ENCODE measurements around the gene COX7B2.

The COX7B2 gene

GRCh38 chr4:46894826-46895225, 14.2 kb downstream of the COX7B2 start:
- Histone ChIP-seq H3K36me3 (ENCODE audit: control insufficient read depth, insufficient read depth, low read length) (no peaks in the 10 kb centered on the region), H3K27ac (ENCODE audit: low read length) (no peak overlapping the region), H3K4me3 (ENCODE audit: low read length) (no peak overlapping the region), H3K4me1 (ENCODE audit: control insufficient read depth, insufficient read depth, low read length) (no peaks in the 10 kb centered on the region), H3K27me3 (ENCODE audit: control insufficient read depth, insufficient read depth, low read length) (no peaks in the 10 kb centered on the region), H3K9me3 (ENCODE audit: control insufficient read depth, insufficient read depth, low read length) (no peaks in the 10 kb centered on the region; the same call in 1 of the 2 replicates)
- DNase-seq (ENCODE audit: low read depth, low spot score): no peak
- WGBS (ENCODE audit: insufficient coverage, insufficient read length): no CpG with 5 or more reads among the region's 5 CpGs

DNA sequence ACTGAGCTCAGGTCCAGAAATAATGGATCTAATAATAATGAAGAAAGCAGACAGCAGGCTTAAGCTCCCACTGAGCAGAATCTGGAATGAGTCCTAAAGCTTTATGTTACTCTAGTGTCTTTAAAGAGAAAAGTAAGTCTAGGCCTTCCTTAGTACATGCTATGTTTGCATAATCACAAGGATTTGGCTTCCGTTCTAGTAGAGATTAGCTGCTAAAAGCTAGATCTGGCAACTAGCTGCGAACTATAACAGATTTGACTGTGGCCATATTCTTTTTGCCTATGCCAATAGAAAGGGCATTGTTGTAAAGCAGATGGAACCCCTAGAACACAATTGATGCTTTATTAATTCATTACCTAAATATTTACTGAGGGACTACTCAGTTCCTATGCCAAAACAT, 19.0 kb downstream of the COX7B2 start:
- no peak overlapping the region for H3K27ac ChIP-seq (ENCODE audit: low read length)
- no peak for DNase-seq (ENCODE audit: low read depth, low spot score)
- H3K36me3 ChIP-seq (ENCODE audit: control insufficient read depth, insufficient read depth, low read length): no peaks in the 10 kb centered on the region
- no peak overlapping the region for H3K4me3 ChIP-seq (ENCODE audit: low read length)
- WGBS (ENCODE audit: insufficient coverage, insufficient read length): no CpG with 5 or more reads among the region's 2 CpGs
- no peaks in the 10 kb centered on the region for H3K9me3 ChIP-seq (ENCODE audit: control insufficient read depth, insufficient read depth, low read length)
- no peaks in the 10 kb centered on the region for H3K27me3 ChIP-seq (ENCODE audit: control insufficient read depth, insufficient read depth, low read length)
- no peaks in the 10 kb centered on the region for H3K4me1 ChIP-seq (ENCODE audit: control insufficient read depth, insufficient read depth, low read length)

- DNase-seq (ENCODE audit: low read depth, low spot score): no peak
- H3K4me1 ChIP-seq (ENCODE audit: control insufficient read depth, insufficient read depth, low read length): no peaks in the 10 kb centered on the region
- H3K4me3 ChIP-seq (ENCODE audit: low read length): no peak overlapping the region
- H3K27me3 ChIP-seq (ENCODE audit: control insufficient read depth, insufficient read depth, low read length): no peaks in the 10 kb centered on the region
- H3K36me3 ChIP-seq (ENCODE audit: control insufficient read depth, insufficient read depth, low read length): no peaks in the 10 kb centered on the region
- no peaks in the 10 kb centered on the region for H3K9me3 ChIP-seq (ENCODE audit: control insufficient read depth, insufficient read depth, low read length)
- H3K27ac ChIP-seq (ENCODE audit: low read length): no peak overlapping the region
- WGBS (ENCODE audit: insufficient coverage, insufficient read length): no CpG with 5 or more reads among the region's 2 CpGs
Observed at GRCh38 chr4:46889410-46889809, 19.6 kb downstream of the COX7B2 start.

DNA sequence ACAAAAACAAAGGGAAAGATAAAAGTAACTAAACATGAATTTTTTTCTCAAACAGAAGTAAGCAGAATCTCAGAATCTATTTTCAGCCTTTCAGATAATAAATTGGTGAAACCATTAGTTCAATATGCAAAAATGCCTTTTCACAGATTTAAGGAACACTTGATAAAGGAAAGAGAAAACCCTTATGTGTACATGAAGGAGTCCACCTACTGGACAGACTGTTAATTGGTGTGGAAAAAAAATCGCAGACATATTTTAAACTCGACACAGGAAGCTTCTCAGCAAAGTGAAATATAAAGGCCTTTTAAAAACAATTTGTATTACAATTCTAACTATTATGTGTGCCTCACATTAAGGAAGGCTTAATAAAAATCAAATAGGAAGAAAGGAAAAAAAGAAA, 22.3 kb downstream of the COX7B2 start:
- WGBS (ENCODE audit: insufficient coverage, insufficient read length): no CpG with 5 or more reads among the region's 2 CpGs
- H3K9me3 ChIP-seq (ENCODE audit: control insufficient read depth, insufficient read depth, low read length): no peaks in the 10 kb centered on the region
- no peak for DNase-seq (ENCODE audit: low read depth, low spot score)
- no peak overlapping the region for H3K27ac ChIP-seq (ENCODE audit: low read length)
- H3K4me1 ChIP-seq (ENCODE audit: control insufficient read depth, insufficient read depth, low read length): no peaks in the 10 kb centered on the region
- H3K36me3 ChIP-seq (ENCODE audit: control insufficient read depth, insufficient read depth, low read length): no peaks in the 10 kb centered on the region
- H3K27me3 ChIP-seq (ENCODE audit: control insufficient read depth, insufficient read depth, low read length): no peaks in the 10 kb centered on the region
- H3K4me3 ChIP-seq (ENCODE audit: low read length): no peak overlapping the region

- H3K4me3 ChIP-seq (ENCODE audit: low read length): no peak overlapping the region
- no peak overlapping the region for H3K27ac ChIP-seq (ENCODE audit: low read length)
- no peaks in the 10 kb centered on the region for H3K4me1 ChIP-seq (ENCODE audit: control insufficient read depth, insufficient read depth, low read length)
- no peak for DNase-seq (ENCODE audit: low read depth, low spot score)
- H3K9me3 ChIP-seq (ENCODE audit: control insufficient read depth, insufficient read depth, low read length): no peaks in the 10 kb centered on the region
- no CpG with 5 or more reads among the region's 3 CpGs for WGBS (ENCODE audit: insufficient coverage, insufficient read length)
- no peaks in the 10 kb centered on the region for H3K36me3 ChIP-seq (ENCODE audit: control insufficient read depth, insufficient read depth, low read length)
- no peaks in the 10 kb centered on the region for H3K27me3 ChIP-seq (ENCODE audit: control insufficient read depth, insufficient read depth, low read length)
Observed at GRCh38 chr4:46878641-46879040, 30.4 kb downstream of the COX7B2 start.

DNA sequence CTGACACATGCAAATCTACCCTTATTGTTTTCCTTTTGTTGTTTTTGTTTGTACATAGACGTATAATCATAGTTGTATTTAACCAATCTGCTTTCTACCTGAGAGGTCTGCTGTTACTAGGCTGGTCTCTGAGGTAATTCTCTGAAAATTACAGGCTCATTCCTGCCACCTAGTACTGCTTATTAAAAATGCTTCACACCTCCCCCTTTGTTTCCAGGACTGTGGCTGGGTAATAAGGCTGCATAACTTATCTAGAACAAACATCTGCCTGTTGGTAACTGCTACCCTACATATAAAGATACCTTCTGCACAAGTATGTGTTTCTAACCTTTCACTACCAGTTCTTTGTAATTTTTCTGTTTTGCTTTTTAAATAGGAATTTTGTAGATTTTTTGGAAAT, 34.2 kb downstream of the COX7B2 start:
- Histone ChIP-seq H3K36me3 (ENCODE audit: control insufficient read depth, insufficient read depth, low read length) (no peaks in the 10 kb centered on the region), H3K9me3 (ENCODE audit: control insufficient read depth, insufficient read depth, low read length) (no peaks in the 10 kb centered on the region), H3K4me1 (ENCODE audit: control insufficient read depth, insufficient read depth, low read length) (no peaks in the 10 kb centered on the region), H3K27ac (ENCODE audit: low read length) (no peak overlapping the region), H3K4me3 (ENCODE audit: low read length) (no peak overlapping the region), H3K27me3 (ENCODE audit: control insufficient read depth, insufficient read depth, low read length) (no peaks in the 10 kb centered on the region)
- whole genome bisulfite sequencing (ENCODE audit: insufficient coverage, insufficient read length): no CpG with 5 or more reads among the region's 1 CpG
- no peak for DNase-seq (ENCODE audit: low read depth, low spot score)

DNA sequence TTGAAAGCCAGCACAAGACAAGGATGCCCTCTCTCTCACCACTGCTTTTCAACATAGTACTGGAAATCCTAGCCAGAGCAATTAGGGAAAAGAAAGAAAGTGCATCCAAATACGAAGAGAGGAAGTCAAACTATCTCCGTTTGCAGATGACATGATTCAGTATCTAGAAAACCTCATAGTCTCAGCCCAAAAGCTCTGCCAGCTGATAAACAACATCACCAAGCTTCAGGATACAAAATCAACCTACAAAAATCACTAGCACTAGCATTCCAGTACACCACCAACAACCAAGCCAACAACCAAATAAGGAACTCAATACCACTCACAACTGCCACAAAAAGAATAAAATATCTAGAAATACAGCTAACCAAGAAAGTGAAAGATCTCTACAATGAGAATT, 38.6 kb downstream of the COX7B2 start:
- Histone ChIP-seq H3K36me3 (ENCODE audit: control insufficient read depth, insufficient read depth, low read length) (no peaks in the 10 kb centered on the region), H3K4me3 (ENCODE audit: low read length) (no peak overlapping the region), H3K4me1 (ENCODE audit: control insufficient read depth, insufficient read depth, low read length) (no peaks in the 10 kb centered on the region), H3K27me3 (ENCODE audit: control insufficient read depth, insufficient read depth, low read length) (no peaks in the 10 kb centered on the region), H3K9me3 (ENCODE audit: control insufficient read depth, insufficient read depth, low read length) (no peaks in the 10 kb centered on the region; the same call in 1 of the 2 replicates), H3K27ac (ENCODE audit: low read length) (no peak overlapping the region)
- no peak for DNase-seq (ENCODE audit: low read depth, low spot score)
- WGBS (ENCODE audit: insufficient coverage, insufficient read length): no CpG with 5 or more reads among the region's 2 CpGs

GRCh38 chr4:46856333-46856732, 52.7 kb downstream of the COX7B2 start:
- DNase-seq (ENCODE audit: low read depth, low spot score): no peak
- H3K4me1 ChIP-seq (ENCODE audit: control insufficient read depth, insufficient read depth, low read length): no peaks in the 10 kb centered on the region
- H3K27me3 ChIP-seq (ENCODE audit: control insufficient read depth, insufficient read depth, low read length): no peaks in the 10 kb centered on the region
- no peak overlapping the region for H3K27ac ChIP-seq (ENCODE audit: low read length)
- H3K36me3 ChIP-seq (ENCODE audit: control insufficient read depth, insufficient read depth, low read length): no peaks in the 10 kb centered on the region
- H3K4me3 ChIP-seq (ENCODE audit: low read length): no peak overlapping the region
- H3K9me3 ChIP-seq (ENCODE audit: control insufficient read depth, insufficient read depth, low read length): no peaks in the 10 kb centered on the region

DNA sequence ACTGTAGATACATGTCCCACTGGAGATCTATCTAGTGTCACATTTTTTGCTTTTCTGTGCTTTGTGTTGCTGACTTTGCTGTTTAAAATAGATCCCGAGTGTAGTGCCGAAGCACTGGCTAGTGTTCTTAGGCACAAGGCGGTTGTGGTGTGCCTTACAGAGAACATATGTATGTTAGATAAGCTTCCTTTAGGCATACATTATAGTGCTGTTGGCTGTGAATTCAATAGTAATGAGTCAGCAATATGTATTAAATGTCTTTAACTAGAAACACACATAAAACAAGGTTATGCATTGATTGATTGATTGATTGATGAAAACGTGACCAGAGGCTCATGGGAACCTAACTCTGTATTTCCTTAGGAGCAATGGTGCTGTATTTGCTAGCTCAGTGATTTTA, 56.2 kb downstream of the COX7B2 start:
- DNase-seq (ENCODE audit: low read depth, low spot score): no peak
- WGBS (ENCODE audit: insufficient coverage, insufficient read length): no CpG with 5 or more reads among the region's 4 CpGs
- no peak overlapping the region for H3K4me3 ChIP-seq (ENCODE audit: low read length)
- H3K9me3 ChIP-seq (ENCODE audit: control insufficient read depth, insufficient read depth, low read length): no peaks in the 10 kb centered on the region
- no peaks in the 10 kb centered on the region for H3K36me3 ChIP-seq (ENCODE audit: control insufficient read depth, insufficient read depth, low read length)
- H3K4me1 ChIP-seq (ENCODE audit: control insufficient read depth, insufficient read depth, low read length): no peaks in the 10 kb centered on the region
- no peaks in the 10 kb centered on the region for H3K27me3 ChIP-seq (ENCODE audit: control insufficient read depth, insufficient read depth, low read length)
- H3K27ac ChIP-seq (ENCODE audit: low read length): no peak overlapping the region

- Histone ChIP-seq H3K27me3 (ENCODE audit: control insufficient read depth, insufficient read depth, low read length) (no peaks in the 10 kb centered on the region), H3K27ac (ENCODE audit: low read length) (no peak overlapping the region), H3K36me3 (ENCODE audit: control insufficient read depth, insufficient read depth, low read length) (no peaks in the 10 kb centered on the region), H3K9me3 (ENCODE audit: control insufficient read depth, insufficient read depth, low read length) (no peaks in the 10 kb centered on the region; the same call in 1 of the 2 replicates), H3K4me3 (ENCODE audit: low read length) (no peak overlapping the region), H3K4me1 (ENCODE audit: control insufficient read depth, insufficient read depth, low read length) (no peaks in the 10 kb centered on the region)
- no peak for DNase-seq (ENCODE audit: low read depth, low spot score)
- WGBS (ENCODE audit: insufficient coverage, insufficient read length): no CpG with 5 or more reads among the region's 1 CpG
Observed at GRCh38 chr4:46850026-46850425, 59.0 kb downstream of the COX7B2 start.

- no peak for DNase-seq (ENCODE audit: low read depth, low spot score)
- Histone ChIP-seq H3K27ac (ENCODE audit: low read length) (no peak overlapping the region), H3K36me3 (ENCODE audit: control insufficient read depth, insufficient read depth, low read length) (no peaks in the 10 kb centered on the region), H3K9me3 (ENCODE audit: control insufficient read depth, insufficient read depth, low read length) (no peaks in the 10 kb centered on the region; the same call in 1 of the 2 replicates), H3K4me3 (ENCODE audit: low read length) (no peak overlapping the region), H3K27me3 (ENCODE audit: control insufficient read depth, insufficient read depth, low read length) (no peaks in the 10 kb centered on the region), H3K4me1 (ENCODE audit: control insufficient read depth, insufficient read depth, low read length) (no peaks in the 10 kb centered on the region)
- WGBS (ENCODE audit: insufficient coverage, insufficient read length): no CpG with 5 or more reads among the region's 8 CpGs
Observed at GRCh38 chr4:46844325-46844917, 64.6 kb downstream of the COX7B2 start.

Data from iPS DF 6.9 (cell line).